SK-N-SH treated with all-trans-retinoic acid at 6 μM for 48 hours (cell line): ENCODE results near the gene DPP8.

Experiments used
- ARNTL ChIP-seq: fragments of 450-650 bp; formaldehyde crosslinking; IDR thresholded peaks from 2 replicates; pipeline ENCODE4 v1.5.0; 2020; ENCODE audit warnings: low read depth, mild to moderate bottlenecking, moderate library complexity, borderline replicate concordance
- CSDC2 ChIP-seq: fragments of 250-450 bp; sonication (Bioruptor Pico); IDR thresholded peaks from 2 replicates; pipeline ENCODE4 v1.5.0; 2020; ENCODE audit warnings: mild to moderate bottlenecking, moderate library complexity
- RARB ChIP-seq: fragments of 250-450 bp; sonication (Bioruptor Pico); IDR thresholded peaks from 2 replicates; pipeline ENCODE4 v1.8.0; 2021; ENCODE audit warnings: mild to moderate bottlenecking, moderate library complexity
- ZNF8 ChIP-seq: fragments of 450-650 bp; formaldehyde crosslinking; IDR thresholded peaks from 2 replicates; pipeline ENCODE4 v1.5.0; 2020; ENCODE audit warnings: mild to moderate bottlenecking, moderate library complexity

DNA sequence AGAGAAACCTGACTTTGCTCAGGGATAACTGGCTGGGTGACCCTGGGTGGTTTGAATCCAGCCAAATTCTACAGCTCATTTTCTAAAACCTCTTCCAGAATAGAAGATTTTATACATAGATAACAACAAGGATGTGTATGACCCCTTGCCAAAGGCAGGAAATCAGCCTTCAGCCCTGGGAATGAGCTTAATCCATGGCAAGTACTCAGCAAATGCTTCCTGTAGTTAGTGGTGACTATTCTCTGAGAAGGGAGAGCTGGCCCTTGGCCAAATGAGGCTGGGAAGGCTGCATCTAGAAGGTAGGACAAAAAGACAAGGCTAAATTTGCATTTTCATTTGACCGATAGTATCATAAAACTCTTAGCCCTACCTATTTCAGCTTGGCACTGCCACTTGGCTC lies 8.1 kb upstream of the DPP8 start:
- TF ChIP-seq ZNF8 (no peak), ARNTL (CRISPR knock-in tag) (no peak), CSDC2 (CRISPR knock-in tag) (no peak), RARB (CRISPR knock-in tag) (no peak)
